GM12872 (cell line): ENCODE measurements around the gene CFAP299.

ENCODE experiments used
- TF ChIP-seq, protein P1 (sequence below): IDR thresholded peaks from 3 replicates; pipeline ENCODE4 v1.5.1; 2011; ENCODE audit warnings: low read depth, mild to moderate bottlenecking, low read length, moderate library complexity; ENCODE audit not compliant: insufficient read depth

CFAP299 gene

DNA sequence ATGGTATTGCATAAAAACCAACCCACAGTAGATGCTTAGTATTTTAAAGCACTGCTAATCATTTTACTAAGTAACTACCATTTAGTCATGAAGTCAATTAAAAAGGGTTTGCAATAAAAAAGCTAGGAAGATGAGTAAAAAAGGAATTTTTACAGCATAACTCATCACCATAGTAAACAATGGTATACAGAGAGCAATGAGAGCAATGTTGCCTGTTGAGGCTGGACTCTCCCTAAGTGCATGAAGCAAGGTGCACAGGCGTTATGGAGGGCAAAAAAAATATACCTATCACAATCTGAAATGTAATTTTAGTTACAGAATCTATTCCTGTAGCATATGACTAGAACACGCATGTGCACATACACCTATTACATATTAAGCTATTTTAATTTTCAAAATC, 565.4 kb downstream of the CFAP299 start:
- TF ChIP-seq, protein P1, sequence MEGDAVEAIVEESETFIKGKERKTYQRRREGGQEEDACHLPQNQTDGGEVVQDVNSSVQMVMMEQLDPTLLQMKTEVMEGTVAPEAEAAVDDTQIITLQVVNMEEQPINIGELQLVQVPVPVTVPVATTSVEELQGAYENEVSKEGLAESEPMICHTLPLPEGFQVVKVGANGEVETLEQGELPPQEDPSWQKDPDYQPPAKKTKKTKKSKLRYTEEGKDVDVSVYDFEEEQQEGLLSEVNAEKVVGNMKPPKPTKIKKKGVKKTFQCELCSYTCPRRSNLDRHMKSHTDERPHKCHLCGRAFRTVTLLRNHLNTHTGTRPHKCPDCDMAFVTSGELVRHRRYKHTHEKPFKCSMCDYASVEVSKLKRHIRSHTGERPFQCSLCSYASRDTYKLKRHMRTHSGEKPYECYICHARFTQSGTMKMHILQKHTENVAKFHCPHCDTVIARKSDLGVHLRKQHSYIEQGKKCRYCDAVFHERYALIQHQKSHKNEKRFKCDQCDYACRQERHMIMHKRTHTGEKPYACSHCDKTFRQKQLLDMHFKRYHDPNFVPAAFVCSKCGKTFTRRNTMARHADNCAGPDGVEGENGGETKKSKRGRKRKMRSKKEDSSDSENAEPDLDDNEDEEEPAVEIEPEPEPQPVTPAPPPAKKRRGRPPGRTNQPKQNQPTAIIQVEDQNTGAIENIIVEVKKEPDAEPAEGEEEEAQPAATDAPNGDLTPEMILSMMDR = no peak

DNA sequence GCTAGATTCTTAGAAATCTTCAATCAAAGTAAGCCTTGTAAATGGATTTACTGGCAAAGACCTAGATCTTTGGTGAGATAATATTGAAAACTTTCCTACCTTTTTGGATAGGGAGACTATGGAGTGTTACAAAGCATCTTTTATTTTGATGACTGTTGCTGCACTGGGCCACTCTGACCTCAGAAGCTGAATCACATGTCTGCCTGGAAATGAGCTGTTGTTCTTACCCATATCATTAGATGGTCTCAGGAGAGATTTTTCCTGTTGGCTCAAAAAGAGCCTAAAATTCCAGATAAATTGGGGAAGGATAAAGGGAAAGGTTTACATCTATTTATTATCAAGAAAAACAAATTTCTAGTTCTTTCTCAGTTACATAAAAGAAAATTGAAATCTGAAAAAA, 567.5 kb downstream of the CFAP299 start:
- TF ChIP-seq, protein P1 = no peak

DNA sequence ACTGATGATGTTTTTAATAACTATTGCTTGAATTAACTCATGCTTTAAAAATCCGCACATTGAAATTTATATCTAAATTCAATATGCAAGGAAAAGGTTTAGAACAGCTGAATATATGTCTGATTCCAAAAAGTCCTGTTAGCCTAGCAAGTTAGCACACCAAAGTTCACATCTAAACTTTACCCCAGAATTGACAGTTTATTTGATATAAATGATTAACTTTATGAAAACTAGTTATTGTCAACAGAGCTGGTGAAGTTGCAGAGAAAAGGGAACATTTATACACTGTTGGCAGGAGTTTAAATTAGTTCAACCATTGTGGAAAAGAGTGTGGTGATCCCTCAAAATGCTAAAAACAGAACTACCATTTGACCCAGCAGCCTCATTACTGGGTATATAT, 574.4 kb downstream of the CFAP299 start:
- TF ChIP-seq, protein P1 = no peak

DNA sequence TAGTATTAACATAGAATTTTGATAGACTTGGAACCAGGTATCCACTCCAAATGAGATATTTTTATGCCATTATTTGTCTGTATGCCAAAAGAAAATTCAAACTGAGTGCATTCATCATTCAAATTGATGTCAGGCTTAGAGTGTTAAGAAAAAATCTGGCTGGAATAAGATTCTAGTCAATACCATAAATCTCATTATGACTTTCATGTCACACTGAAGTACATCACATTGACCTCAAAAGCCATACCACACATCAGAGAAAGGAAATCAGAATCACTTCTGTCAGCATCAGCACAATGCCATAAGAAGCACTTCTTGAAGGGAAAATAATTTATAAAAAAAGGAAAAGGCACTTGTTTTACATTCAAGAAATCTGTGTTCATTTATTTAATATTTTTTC, 575.9 kb downstream of the CFAP299 start:
- TF ChIP-seq, protein P1 = no peak

DNA sequence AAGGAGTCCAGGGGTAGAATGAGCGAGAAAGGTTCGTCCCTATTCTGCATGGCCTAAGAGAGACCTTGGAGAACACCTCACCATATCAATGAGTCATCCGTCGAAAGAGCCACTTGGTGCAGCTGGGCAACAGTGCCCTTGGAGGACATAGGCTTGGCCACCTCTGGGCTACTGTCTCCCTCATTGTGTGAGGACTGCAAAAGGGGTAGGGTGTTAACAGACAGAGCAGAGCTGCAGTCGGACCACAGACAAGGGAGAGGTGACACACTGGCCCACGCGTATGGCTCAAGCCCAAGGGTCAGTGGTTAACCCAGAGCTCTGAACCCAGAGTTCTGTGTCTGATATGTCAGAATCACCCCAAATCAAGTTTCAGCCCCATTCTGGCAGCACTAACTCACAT, 576.8 kb downstream of the CFAP299 start:
- TF ChIP-seq, protein P1 = no peak

DNA sequence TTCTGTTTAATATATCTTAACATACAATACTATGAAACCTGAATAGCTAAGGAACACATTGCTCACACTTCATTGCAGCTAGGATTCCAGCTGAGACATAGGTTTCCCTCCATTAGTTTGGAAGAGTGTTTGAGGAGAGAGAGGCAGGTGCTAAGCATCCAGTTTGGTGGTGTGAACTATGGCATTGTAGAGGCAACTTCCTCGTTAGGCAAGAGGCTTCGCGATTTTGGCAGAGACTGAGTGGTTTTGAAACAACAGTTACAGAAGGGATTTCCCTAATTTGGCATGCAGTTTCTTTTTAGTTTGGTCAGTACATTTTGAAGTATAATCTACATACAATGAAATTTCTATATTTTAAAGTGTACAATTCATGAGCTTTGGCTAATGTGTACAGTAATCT, 577.9 kb downstream of the CFAP299 start:
- TF ChIP-seq, protein P1 = no peak

DNA sequence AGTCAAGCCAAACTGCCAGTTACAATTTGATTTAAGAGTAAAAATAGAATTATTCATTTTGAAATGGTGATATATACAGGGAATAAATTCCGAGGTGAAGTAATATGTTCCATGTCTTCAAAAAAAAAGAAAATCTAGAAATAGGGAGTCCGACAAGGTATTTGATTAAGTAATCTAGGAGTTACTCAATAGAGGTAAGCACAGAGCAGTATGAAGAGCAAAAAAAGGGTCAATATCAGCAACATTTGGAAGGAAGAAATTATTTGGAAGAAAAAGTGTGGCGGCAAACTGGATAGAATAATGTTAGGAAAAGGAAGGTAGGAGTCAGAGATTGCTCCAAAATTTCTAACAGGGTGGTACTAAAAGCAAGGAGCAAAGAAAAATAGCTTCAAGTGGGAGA, 581.2 kb downstream of the CFAP299 start:
- TF ChIP-seq, protein P1 = no peak

DNA sequence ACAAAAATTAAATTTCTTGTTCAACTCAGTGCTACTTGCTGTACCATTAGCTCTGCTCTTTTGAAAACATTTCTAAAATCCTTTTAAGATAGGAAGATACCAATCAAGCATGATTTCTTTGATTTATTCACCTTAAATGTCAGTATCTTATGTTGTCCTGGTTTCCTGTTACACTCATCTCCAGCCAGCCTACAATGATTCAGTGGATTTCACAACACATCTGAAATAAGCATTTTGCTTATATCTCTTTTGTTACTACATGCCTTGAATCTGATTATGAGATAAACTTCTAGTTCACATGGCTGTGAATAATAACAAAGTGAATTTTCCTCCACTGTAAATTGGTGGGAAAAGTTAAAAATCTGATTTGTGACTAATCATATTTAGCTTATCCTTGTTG, 582.5 kb downstream of the CFAP299 start:
- TF ChIP-seq, protein P1 = no peak
